Tibial nerve (tissue), 4 donors: ENCODE measurements around the gene KCNJ1. TPM values are rescaled to one million over a fixed set of nuclear protein-coding genes. Genes with fewer than 3 reads are reported as not detected.
A peak's percentile ranks its signal among the peaks of the same experiment; 100 is the strongest.

Experiments
- DNase-seq, 2 donors: peaks; one replicate each; pipeline ENCODE4 v3.0.0-alpha.2; 2019; ENCODE audit warnings: low spot score in 2 of 2
- H3K27ac ChIP-seq, 4 donors: fragments of 200-600 bp; sonication (generic) in 3 of 4; one replicate each; pipeline ENCODE4 v1.5.1; 2017 to 2019; ENCODE audit warnings: mild to moderate bottlenecking in 1 of 4
- H3K27me3 ChIP-seq, 2 donors: fragments of 200-600 bp; sonication (generic) in 1 of 2; one replicate each; pipeline versions ENCODE4 v1.5.1 to v1.6.0; 2017 to 2019
- H3K36me3 ChIP-seq, 3 donors: fragments of 200-600 bp; sonication (generic); one replicate each; pipeline ENCODE4 v1.5.1; 2018 to 2019
- H3K4me1 ChIP-seq, 4 donors: fragments of 200-600 bp; sonication (generic) in 3 of 4; one replicate each; pipeline ENCODE4 v1.5.1; 2017 to 2019
- H3K4me3 ChIP-seq, 4 donors: fragments of 200-600 bp; sonication (generic) in 3 of 4; one replicate each; pipeline ENCODE4 v1.5.1; 2017 to 2019; ENCODE audit warnings: mild to moderate bottlenecking in 1 of 4, moderate library complexity in 1 of 4
- H3K9me3 ChIP-seq, 4 donors: fragments of 200-600 bp; sonication (generic) in 3 of 4; one replicate each; pipeline ENCODE4 v1.5.1; 2017 to 2019
- EP300 ChIP-seq, 2 donors: sonication (generic); formaldehyde crosslinking; IDR thresholded peaks; one replicate each; pipeline ENCODE4 v1.6.1; 2017; ENCODE audit warnings: antibody characterized with exemption in 2 of 2, mild to moderate bottlenecking in 1 of 2
- POLR2A ChIP-seq, 2 donors: fragments of 450-650 bp; IDR thresholded peaks; one replicate each; pipeline ENCODE4 v1.6.1; 2017; ENCODE audit warnings: antibody characterized with exemption in 2 of 2, mild to moderate bottlenecking in 2 of 2, moderate library complexity in 2 of 2
- WGBS, 2 donors: methylation state at CpG; one replicate each; pipeline ENCODE4 v1.1.5; 2018; 5-methylcytosine and 5-hydroxymethylcytosine counted together
- total RNA-seq, 4 donors: library from RNA; depleted of rRNA; stranded (reverse); fragments of >200 nt; gene quantifications; one replicate each; pipeline ENCODE4 v1.1.0, GENCODE V29; 2016
- TF ChIP-seq, protein P1 (sequence below), 5 experiments: fragments of 200-600 bp in 3 of 5; fragments of 450-650 bp in 2 of 5; sonication (generic) in 3 of 5; IDR thresholded peaks; one replicate each; pipeline ENCODE4 v1.5.1; 2016 to 2019; ENCODE audit warnings: antibody characterized with exemption in 5 of 5, mild to moderate bottlenecking in 3 of 5, moderate library complexity in 2 of 5

KCNJ1 gene
- total RNA-seq, 4 donors from 2014 or later = not detected

DNA sequence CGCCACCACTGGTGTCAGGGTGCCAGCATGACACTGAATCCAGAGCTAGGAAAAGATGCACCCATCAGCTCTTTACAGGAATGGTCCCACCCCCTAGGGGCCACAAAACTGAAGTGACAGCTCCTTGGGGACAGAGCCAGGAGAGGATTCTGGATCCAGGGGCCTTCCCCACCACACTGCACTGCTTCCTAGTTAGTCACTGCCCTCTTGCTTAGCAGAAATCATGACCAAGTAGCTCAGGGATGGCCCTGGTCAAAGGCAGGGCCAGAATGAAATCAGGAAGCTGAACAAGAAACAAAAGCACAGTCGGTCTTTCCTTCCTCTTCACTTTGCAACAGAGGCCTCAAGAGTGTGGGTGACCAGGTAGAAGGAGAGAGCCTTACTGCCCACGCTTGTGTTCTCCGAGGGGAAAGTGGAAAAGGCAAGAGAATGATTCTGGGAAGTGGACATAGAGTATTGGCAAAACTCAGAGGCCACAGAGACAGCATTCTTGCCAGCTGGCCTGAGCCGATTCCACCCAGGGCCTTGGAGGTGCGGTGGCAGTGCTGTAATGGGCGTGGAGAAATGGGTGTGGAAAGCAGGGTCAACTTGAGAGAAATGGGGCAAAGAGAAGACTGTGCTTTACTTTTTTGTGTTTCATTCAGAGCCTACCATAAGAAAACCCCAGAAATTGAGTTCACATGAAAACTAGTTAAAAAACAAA lies 39.8 kb downstream of the KCNJ1 start:
- H3K27ac ChIP-seq = no peak overlapping the region
- H3K4me3 ChIP-seq = no peak overlapping the region
- WGBS, 2 donors = 77 to 82% methylated on average over 7 of the region's 7 CpGs
- peaks cover 0 to 16% of the 10 kb centered on the region in 2 donors for H3K27me3 ChIP-seq
- H3K4me1 ChIP-seq = peaks cover 0 to 21% (median 0%) of the 10 kb centered on the region in 4 donors
- no peak for DNase-seq
- H3K9me3 ChIP-seq = no peaks in the 10 kb centered on the region
- no peaks in the 10 kb centered on the region for H3K36me3 ChIP-seq
- TF ChIP-seq, protein P1, sequence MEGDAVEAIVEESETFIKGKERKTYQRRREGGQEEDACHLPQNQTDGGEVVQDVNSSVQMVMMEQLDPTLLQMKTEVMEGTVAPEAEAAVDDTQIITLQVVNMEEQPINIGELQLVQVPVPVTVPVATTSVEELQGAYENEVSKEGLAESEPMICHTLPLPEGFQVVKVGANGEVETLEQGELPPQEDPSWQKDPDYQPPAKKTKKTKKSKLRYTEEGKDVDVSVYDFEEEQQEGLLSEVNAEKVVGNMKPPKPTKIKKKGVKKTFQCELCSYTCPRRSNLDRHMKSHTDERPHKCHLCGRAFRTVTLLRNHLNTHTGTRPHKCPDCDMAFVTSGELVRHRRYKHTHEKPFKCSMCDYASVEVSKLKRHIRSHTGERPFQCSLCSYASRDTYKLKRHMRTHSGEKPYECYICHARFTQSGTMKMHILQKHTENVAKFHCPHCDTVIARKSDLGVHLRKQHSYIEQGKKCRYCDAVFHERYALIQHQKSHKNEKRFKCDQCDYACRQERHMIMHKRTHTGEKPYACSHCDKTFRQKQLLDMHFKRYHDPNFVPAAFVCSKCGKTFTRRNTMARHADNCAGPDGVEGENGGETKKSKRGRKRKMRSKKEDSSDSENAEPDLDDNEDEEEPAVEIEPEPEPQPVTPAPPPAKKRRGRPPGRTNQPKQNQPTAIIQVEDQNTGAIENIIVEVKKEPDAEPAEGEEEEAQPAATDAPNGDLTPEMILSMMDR (IDR thresholded peaks at IDR 0.05) = no peak
- no peak for TF ChIP-seq POLR2A (IDR thresholded peaks at IDR 0.05)
- TF ChIP-seq EP300 (IDR thresholded peaks at IDR 0.05) = no peak

DNA sequence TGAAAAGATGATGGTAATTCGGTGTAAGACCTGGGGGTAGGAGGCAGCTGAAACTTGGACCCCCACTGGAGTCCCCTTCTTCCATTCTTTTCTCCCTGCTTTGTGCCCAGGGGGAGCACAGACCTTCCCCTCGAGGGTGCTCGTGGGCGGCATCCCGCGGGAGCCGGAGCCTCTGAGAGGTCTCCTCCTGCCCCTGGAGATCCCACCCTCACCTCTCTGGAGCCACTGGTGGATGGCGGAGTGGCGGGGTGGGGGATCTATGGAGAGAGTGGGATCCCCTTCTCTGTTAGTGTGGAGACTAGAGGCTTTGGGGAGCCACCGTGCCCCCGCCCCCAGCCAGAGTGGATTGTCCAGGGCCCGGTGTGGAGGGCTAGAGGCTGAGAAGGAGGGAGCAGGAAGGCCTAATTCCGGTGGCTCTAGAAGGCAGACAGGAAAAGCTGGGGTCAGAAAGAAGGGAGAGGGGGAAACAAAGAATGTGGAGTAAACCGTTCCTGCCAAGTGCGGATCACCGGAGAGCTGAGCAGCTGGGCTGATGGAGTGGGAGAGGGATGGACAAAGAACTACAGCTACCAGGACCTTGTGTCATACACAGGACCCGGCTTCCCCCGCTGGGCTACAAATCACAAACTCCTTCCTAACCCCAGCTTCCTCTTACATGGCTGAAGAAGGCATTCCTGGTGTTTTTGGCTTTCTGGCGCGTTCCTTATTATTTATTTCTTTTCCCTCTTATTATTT lies 41.9 kb downstream of the KCNJ1 start:
- no peak for DNase-seq
- Histone ChIP-seq H3K4me1 (peaks cover 0 to 14% (median 0%) of the 10 kb centered on the region in 4 donors), H3K27ac (no peak overlapping the region), H3K9me3 (no peaks in the 10 kb centered on the region), H3K27me3 (peaks cover 0 to 12% of the 10 kb centered on the region in 2 donors), H3K4me3 (no peak overlapping the region), H3K36me3 (no peaks in the 10 kb centered on the region)
- WGBS, 2 donors = 85 to 87% methylated on average over 19 to 20 of the region's 20 CpGs
- TF ChIP-seq POLR2A (IDR thresholded peaks at IDR 0.05) (no peak), EP300 (IDR thresholded peaks at IDR 0.05) (no peak)
- TF ChIP-seq, protein P1 (IDR thresholded peaks at IDR 0.05) = no peak

DNA sequence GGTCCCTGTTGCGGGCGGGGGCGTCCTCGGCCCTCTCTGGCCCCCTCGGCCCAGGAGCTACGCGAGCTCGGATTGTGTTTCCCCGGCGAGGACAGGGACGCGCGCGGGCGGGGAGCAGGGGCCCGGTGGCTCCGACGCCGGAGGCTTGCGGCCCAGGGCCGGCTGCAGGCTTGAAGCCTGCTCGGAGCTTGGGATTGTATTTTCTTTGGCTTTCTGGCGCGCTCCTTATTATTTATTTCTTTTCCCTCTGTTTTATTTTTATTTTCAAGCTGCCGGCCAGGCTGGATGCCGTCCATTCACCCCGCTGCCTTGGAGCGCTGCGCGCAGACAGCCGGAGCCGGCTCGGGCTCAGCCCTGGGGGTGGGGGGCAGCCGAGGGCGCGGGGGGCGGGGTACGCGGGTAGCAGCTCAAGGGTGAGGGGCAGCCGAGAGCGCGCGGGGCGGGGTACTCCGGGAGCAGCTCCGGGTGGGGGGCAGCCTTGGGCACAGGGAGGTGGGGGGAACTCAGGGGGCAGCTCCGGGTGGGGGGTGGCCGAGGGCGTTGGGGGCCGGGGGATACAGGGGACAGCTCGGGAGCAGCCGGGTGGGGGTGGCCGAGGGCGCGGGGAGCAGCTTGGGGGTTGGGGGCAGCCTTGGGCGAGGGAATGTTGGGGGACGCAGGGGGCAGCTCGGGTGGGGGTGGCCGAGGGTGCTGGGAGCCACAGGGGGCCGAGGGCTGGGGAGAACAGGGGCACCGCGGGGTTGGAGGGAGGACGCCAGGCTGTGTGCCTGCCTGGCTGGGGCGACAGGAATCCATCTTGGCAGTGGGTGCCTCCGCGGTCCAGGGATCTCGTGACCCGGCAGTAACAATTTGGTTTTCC lies 42.7 kb downstream of the KCNJ1 start:
- H3K4me3 ChIP-seq = peak overlapping the region in 2 of 4 donors; percentile 13 to 34
- peaks cover 0 to 14% (median 0%) of the 10 kb centered on the region in 4 donors for H3K4me1 ChIP-seq
- 16 to 24% methylated on average over 47 to 57 of the region's 68 CpGs for WGBS, 2 donors
- peaks cover 0 to 12% of the 10 kb centered on the region in 2 donors for H3K27me3 ChIP-seq
- H3K9me3 ChIP-seq = no peaks in the 10 kb centered on the region
- TF ChIP-seq EP300 (IDR thresholded peaks at IDR 0.05) = no peak
- TF ChIP-seq POLR2A (IDR thresholded peaks at IDR 0.05) = no peak
- TF ChIP-seq, protein P1 (IDR thresholded peaks at IDR 0.05) = no peak
- DNase-seq = no peak
- no peaks in the 10 kb centered on the region for H3K36me3 ChIP-seq
- no peak overlapping the region for H3K27ac ChIP-seq

DNA sequence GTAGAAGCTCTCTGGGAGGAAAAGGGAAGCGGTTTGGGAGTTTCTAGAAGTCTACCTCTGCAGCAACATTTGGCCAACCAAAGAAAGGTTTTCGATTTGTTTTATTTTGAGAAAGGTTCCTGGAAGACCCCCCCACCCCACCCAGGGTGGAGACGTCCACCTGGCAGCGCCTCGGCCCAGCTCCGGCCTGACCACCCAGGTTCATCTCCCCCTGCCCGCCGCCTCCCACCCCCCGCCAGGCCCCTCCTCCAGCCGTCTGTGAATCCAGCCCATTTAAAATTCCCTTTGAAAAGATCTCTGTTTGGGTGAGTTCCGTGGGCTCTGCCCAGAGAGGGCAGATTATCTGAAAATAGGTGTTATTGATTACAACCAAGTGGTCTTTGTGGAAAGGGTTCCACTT lies 43.3 kb downstream of the KCNJ1 start:
- Histone ChIP-seq H3K36me3 (no peaks in the 10 kb centered on the region), H3K27ac (no peak overlapping the region), H3K9me3 (no peaks in the 10 kb centered on the region), H3K27me3 (peaks cover 0 to 12% of the 10 kb centered on the region in 2 donors), H3K4me1 (peaks cover 0 to 14% (median 0%) of the 10 kb centered on the region in 4 donors), H3K4me3 (peak overlapping the region in 2 of 4 donors; percentile 13 to 34)
- no peak for DNase-seq
- WGBS, 2 donors = 61 to 73% methylated on average over 11 of the region's 11 CpGs
- TF ChIP-seq, protein P1 (IDR thresholded peaks at IDR 0.05) = no peak
- TF ChIP-seq POLR2A (IDR thresholded peaks at IDR 0.05) = no peak
- no peak for TF ChIP-seq EP300 (IDR thresholded peaks at IDR 0.05)
